Ectodermal cell (in vitro differentiated cells): ENCODE results near the gene QDPR.
A peak's percentile ranks its signal among the peaks of the same experiment; 100 is the strongest.

ENCODE experiments used
- H3K27ac ChIP-seq: 2 replicates; pipeline ENCODE4 v1.7.0; 2013; ENCODE audit warnings: mild to moderate bottlenecking, low read depth, low read length; ENCODE audit not compliant: insufficient read depth, poor library complexity, severe bottlenecking
- H3K27me3 ChIP-seq: 2 replicates; pipeline ENCODE4 v1.7.0; 2013; ENCODE audit warnings: mild to moderate bottlenecking, low read length; ENCODE audit not compliant: insufficient read depth, control insufficient read depth, poor library complexity, severe bottlenecking
- H3K36me3 ChIP-seq: one replicate; pipeline ENCODE4 v1.7.0; 2013; ENCODE audit warnings: low read length; ENCODE audit not compliant: control insufficient read depth, insufficient read depth
- H3K4me1 ChIP-seq: one replicate; pipeline ENCODE4 v1.7.0; 2013; ENCODE audit warnings: low read length; ENCODE audit not compliant: control insufficient read depth, insufficient read depth
- H3K4me3 ChIP-seq: 2 replicates; pipeline ENCODE4 v1.7.0; 2013; ENCODE audit warnings: low read depth, low read length, control low read depth; ENCODE audit not compliant: insufficient read depth
- H3K9me3 ChIP-seq: 2 replicates; pipeline ENCODE4 v1.7.0; 2013; ENCODE audit warnings: mild to moderate bottlenecking, low read length, moderate library complexity; ENCODE audit not compliant: control insufficient read depth
- WGBS, 2 experiments: methylation state at CpG; one replicate each; pipeline ENCODE4 v1.1.7; 2013; ENCODE audit warnings: missing lambda C conversion rate in 2 of 2; 5-methylcytosine and 5-hydroxymethylcytosine counted together

QDPR gene

DNA sequence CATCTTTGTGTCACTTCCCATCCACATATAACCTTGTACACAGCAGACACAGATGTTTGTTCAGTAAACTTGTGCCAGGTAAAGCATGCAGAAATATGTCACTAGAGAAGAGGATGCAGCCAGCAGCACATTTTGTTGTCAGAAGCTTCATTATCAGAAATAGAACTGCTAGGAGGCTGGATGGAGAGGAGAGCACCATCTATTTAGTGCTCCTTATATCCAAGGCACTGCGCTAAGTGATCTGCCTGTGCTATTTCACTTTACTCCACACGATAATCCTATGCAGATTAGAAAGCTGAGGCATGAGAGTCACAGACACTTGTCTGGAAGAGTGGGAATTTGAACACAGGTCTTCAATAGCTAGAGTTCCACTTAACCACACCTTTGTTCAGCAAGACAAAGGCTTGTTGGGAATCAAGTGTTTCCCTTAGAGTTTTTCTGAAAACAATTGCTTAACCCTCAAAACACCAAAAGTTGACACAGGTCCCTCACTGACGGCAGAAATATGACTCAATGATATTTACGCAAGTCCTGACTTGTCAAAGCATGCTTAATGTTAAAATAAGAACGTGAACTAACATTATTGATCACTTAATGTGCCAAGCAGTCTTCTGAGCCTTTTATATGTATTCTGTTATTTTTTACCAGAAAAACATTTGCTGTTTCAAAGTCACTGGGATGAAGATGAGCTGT lies 1.2 kb upstream of the QDPR start:
- H3K27me3 ChIP-seq, result peaks cover 7% of the 10 kb centered on the region
- peaks cover 5% of the 10 kb centered on the region for H3K36me3 ChIP-seq
- H3K4me1 ChIP-seq, result peaks cover 7% of the 10 kb centered on the region
- no peak overlapping the region for H3K27ac ChIP-seq
- no peak overlapping the region for H3K4me3 ChIP-seq
- 86 to 91% methylated on average over 5 of the region's 5 CpGs for WGBS, 2 experiments
- no peaks in the 10 kb centered on the region for H3K9me3 ChIP-seq

DNA sequence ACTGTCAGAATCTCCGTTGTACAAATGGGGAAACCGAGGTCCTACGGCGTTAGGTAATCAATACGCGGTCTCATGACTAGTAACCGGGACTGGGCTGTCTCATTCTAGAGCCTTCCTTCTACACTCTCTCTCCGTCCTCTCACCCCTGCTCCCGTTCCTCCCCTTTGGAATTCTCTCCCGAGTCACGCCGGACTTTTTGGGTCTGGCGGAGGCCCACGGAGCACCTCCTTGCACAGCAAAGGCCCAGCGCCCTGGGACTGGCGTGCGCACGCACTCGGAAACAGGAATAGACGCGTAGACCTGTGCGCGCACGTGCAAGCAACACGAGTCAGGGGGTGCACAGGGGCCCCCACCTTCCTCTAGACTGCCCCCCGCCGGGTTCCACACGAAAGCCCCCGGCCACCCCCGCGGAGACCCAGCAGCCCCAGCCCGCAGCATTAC lies 361 bp downstream of the QDPR start:
- 1 to 2% methylated on average over 32 of the region's 32 CpGs for WGBS, 2 experiments
- Histone ChIP-seq H3K27me3 (peaks cover 7% of the 10 kb centered on the region), H3K36me3 (peaks cover 5% of the 10 kb centered on the region), H3K4me1 (peaks cover 4% of the 10 kb centered on the region), H3K27ac (peak overlapping the region; percentile 66), H3K4me3 (peak overlapping the region; percentile 74), H3K9me3 (no peaks in the 10 kb centered on the region)

GRCh38 chr4:17511051-17511450 lies 839 bp downstream of the QDPR start:
- WGBS, 2 experiments, result 11 to 12% methylated on average over 9 of the region's 9 CpGs
- peaks cover 7% of the 10 kb centered on the region for H3K27me3 ChIP-seq
- H3K4me1 ChIP-seq, result peaks cover 4% of the 10 kb centered on the region
- peaks cover 5% of the 10 kb centered on the region for H3K36me3 ChIP-seq
- H3K4me3 ChIP-seq, result peak overlapping the region; percentile 74
- no peak overlapping the region for H3K27ac ChIP-seq
- H3K9me3 ChIP-seq, result no peaks in the 10 kb centered on the region

DNA sequence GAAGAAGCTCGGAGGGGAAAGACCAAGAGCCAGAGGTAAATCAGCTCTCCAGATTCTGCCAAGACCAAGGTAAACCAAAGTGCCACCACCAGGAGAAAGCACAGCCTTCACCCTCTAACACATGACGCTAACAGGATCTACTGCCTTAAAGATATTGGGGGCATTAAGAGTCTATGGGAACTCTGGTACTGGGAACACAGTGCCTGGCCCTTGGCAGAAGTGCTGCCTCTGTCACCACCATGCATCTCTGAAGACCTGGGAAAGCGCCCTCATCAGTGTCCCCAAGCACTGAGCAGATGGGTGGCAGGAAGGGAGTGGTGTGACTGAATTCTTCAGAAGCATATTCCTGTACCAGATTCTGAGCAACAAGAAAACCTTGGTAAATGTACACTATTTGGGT lies 1.3 kb downstream of the QDPR start:
- H3K27ac ChIP-seq, result no peak overlapping the region
- H3K27me3 ChIP-seq, result peaks cover 5% of the 10 kb centered on the region
- peaks cover 4% of the 10 kb centered on the region for H3K4me1 ChIP-seq
- no peaks in the 10 kb centered on the region for H3K9me3 ChIP-seq
- H3K4me3 ChIP-seq, result no peak overlapping the region
- H3K36me3 ChIP-seq, result peaks cover 5% of the 10 kb centered on the region
- 95 to 96% methylated on average over 3 of the region's 3 CpGs for WGBS, 2 experiments

- no peak overlapping the region for H3K27ac ChIP-seq
- no peak overlapping the region for H3K4me3 ChIP-seq
- 92 to 94% methylated on average over 7 of the region's 7 CpGs for WGBS, 2 experiments
- no peaks in the 10 kb centered on the region for H3K4me1 ChIP-seq
- H3K9me3 ChIP-seq, result no peaks in the 10 kb centered on the region
- peaks cover 9% of the 10 kb centered on the region for H3K36me3 ChIP-seq
- no peaks in the 10 kb centered on the region for H3K27me3 ChIP-seq
Measured at GRCh38 chr4:17504081-17504480, 7.8 kb downstream of the QDPR start.

DNA sequence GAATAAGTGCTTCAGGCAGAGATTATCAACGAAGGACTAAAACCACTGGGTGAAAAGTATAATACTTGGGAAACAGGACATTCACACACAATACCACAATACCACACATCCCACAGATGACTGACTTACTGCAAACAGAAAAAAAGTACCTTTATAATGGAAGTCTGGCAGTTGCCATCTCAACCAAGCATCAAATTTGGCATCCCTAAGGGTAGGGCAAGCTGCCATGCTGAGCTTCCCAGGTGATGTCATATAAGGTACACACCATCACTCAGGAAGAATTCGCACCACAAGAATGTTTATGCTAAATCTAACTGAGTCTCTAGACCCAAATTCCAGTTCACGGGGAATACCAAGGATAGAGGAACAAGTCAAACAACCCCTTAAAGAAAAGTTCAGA lies 9.1 kb downstream of the QDPR start:
- WGBS, 2 experiments, result 83 to 93% methylated on average over 2 to 3 of the region's 3 CpGs

DNA sequence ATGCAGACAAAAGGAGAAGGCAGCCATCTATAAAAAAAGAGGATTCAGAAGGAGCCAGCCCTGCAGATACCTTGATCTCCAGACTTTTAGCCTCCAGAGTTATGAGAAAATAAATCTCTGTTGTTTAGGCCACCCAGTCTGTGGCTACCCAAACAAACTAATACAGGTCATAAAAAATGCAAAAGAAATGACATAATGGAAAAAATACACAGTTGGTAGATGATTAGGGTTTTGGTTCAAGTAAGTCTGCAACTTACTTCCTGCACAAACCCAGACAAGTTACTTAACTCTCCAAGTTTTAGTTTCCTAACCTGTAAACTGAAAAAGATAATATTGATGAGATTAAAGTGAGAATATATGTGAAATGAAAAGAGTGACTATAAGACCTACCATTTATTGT lies 11.3 kb downstream of the QDPR start:
- no peaks in the 10 kb centered on the region for H3K9me3 ChIP-seq
- H3K36me3 ChIP-seq, result peaks cover 5% of the 10 kb centered on the region
- H3K27me3 ChIP-seq, result no peaks in the 10 kb centered on the region
- no peak overlapping the region for H3K4me3 ChIP-seq
- H3K4me1 ChIP-seq, result no peaks in the 10 kb centered on the region
- no peak overlapping the region for H3K27ac ChIP-seq

More for the DNA sequence above, 9.1 kb downstream of the QDPR start:
- Histone ChIP-seq H3K27ac (no peak overlapping the region), H3K9me3 (no peaks in the 10 kb centered on the region), H3K36me3 (peaks cover 5% of the 10 kb centered on the region), H3K4me1 (no peaks in the 10 kb centered on the region), H3K4me3 (no peak overlapping the region), H3K27me3 (no peaks in the 10 kb centered on the region)

- Histone ChIP-seq H3K36me3 (peaks cover 5% of the 10 kb centered on the region), H3K4me1 (no peaks in the 10 kb centered on the region), H3K27ac (no peak overlapping the region), H3K4me3 (no peak overlapping the region), H3K27me3 (no peaks in the 10 kb centered on the region), H3K9me3 (no peaks in the 10 kb centered on the region)
- WGBS, 2 experiments, result 93 to 95% methylated on average over 6 to 7 of the region's 7 CpGs
Measured at GRCh38 chr4:17497890-17498523, 13.9 kb downstream of the QDPR start.

DNA sequence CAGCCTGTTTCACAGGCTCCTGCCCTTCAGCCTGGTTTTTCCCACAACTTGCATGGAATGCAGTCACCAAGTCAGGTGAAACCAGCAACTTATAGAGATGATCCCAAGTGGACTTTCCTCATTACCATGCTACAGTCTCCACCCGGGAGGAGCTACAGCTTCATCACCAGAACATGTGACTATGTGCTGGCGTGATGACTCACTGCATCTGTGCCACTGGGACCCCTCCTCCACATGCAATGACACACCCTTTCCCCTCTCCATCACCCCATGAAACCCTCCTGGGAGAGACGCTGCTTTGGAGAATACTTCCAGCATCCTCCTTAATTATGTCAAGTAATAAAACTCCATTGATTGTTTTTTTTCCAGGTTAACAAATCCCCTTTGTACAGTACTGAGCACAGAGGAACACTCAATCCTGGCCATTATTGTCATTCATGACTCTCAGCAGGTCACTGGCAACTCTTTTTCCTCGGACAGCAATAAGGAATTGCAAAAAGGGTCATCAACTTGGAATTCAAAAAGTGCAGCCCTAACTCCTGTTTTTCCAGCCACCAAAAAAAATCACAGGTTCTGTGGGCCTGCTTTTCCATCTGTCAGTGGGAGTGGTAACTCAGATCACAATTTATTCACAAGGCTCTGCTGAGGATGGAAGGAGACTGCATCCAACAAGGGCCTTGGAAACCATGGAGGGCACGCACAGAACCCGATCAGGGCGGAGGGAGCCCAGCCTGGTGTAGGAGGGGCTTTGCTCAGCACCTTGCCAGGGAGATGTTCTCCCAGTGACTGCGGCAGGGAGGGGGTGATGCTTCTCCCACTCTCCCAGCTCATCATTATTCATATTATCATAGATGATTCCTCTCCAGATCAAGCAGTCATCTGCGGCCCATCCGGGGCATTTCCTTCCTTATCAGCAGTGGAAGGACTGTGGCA lies 17.4 kb downstream of the QDPR start:
- Histone ChIP-seq H3K36me3 (no peaks in the 10 kb centered on the region), H3K9me3 (no peaks in the 10 kb centered on the region), H3K27ac (no peak overlapping the region), H3K4me1 (no peaks in the 10 kb centered on the region), H3K4me3 (no peak overlapping the region), H3K27me3 (no peaks in the 10 kb centered on the region)
- WGBS, 2 experiments, result 78 to 85% methylated on average over 10 of the region's 10 CpGs

DNA sequence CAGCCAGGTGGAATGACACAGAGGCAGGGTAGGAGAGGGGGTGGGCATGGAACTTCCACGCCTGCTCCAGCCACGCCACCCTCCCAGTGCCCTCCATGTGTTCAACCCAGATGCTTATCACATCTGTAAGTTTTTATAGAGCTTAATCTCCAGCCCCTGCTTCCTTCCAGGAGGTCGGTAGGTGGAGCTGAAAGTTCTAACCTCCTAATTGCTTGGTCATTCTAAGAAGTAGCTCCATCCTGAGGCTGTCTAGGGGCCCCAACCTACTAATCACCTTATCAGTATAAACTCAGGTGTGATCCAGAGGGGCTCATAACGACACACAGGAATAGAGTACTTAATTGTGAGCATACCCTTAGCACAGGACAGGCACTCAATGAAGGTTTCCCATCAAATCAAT lies 18.3 kb downstream of the QDPR start:
- 93 to 94% methylated on average over 4 of the region's 4 CpGs for whole genome bisulfite sequencing, 2 experiments
- peaks cover 6% of the 10 kb centered on the region for H3K36me3 ChIP-seq
- H3K27ac ChIP-seq, result no peak overlapping the region
- H3K4me1 ChIP-seq, result no peaks in the 10 kb centered on the region
- no peaks in the 10 kb centered on the region for H3K27me3 ChIP-seq
- no peak overlapping the region for H3K4me3 ChIP-seq
- no peaks in the 10 kb centered on the region for H3K9me3 ChIP-seq
